Measurements from ENCODE around the gene CATSPER4. TPM values are rescaled to one million over a fixed set of nuclear protein-coding genes. Genes with fewer than 3 reads are reported as not detected.

Gene CATSPER4
- total and polyA plus RNA-seq, 2 of the 8 experiments (the other 6 are each of a cell fraction or from before 2014, with no cell fraction given), result 0.65 to 0.83 TPM

DNA sequence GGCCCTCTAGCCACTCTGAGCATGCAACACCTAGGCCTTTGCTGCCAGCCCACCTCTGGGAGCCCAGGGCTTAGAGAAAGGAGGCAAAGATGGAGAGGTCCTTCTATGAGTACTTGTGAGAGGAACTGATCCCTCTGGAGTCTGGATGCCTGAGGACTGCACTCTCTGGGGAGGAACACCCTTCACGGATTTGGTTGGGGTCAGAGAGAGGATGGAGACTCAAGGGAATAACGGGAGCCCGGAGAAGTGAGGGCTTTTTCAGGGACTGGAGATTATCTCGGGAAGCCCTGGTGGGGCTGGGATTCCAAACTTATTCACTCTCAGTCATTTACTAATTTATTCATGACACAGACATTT lies 21.2 kb upstream of the CATSPER4 start (continued):
- TF ChIP-seq POU5F1 (IDR thresholded peaks at IDR 0.05; ENCODE audit: low read depth, low read length) (no peak), POLR2A (IDR thresholded peaks at IDR 0.05; ENCODE audit: control extremely low read depth in 1 of 2, low read depth in 2 of 2, low read length in 2 of 2) (no peak)

Data from H1 (cell line).